Tibial nerve (tissue), 4 donors: Measurements from ENCODE around the gene BCDIN3D. TPM values are rescaled to one million over a fixed set of nuclear protein-coding genes. Genes with fewer than 3 reads are reported as not detected.
"Not testable (repeated sequence)": the region's sequence is repeated elsewhere in the genome, so short reads cannot be mapped to it uniquely, and the experiment has no call there.

ENCODE experiments used
- DNase-seq, 2 donors: peaks; one replicate each; pipeline ENCODE4 v3.0.0-alpha.2; 2019; ENCODE audit warnings: low spot score in 2 of 2
- H3K27ac ChIP-seq, 4 donors: fragments of 200-600 bp; sonication (generic) in 3 of 4; one replicate each; pipeline ENCODE4 v1.5.1; 2017 to 2019; ENCODE audit warnings: mild to moderate bottlenecking in 1 of 4
- H3K27me3 ChIP-seq, 2 donors: fragments of 200-600 bp; sonication (generic) in 1 of 2; one replicate each; pipeline versions ENCODE4 v1.5.1 to v1.6.0; 2017 to 2019
- H3K36me3 ChIP-seq, 3 donors: fragments of 200-600 bp; sonication (generic); one replicate each; pipeline ENCODE4 v1.5.1; 2018 to 2019
- H3K4me1 ChIP-seq, 4 donors: fragments of 200-600 bp; sonication (generic) in 3 of 4; one replicate each; pipeline ENCODE4 v1.5.1; 2017 to 2019
- H3K4me3 ChIP-seq, 4 donors: fragments of 200-600 bp; sonication (generic) in 3 of 4; one replicate each; pipeline ENCODE4 v1.5.1; 2017 to 2019; ENCODE audit warnings: mild to moderate bottlenecking in 1 of 4, moderate library complexity in 1 of 4
- H3K9me3 ChIP-seq, 4 donors: fragments of 200-600 bp; sonication (generic) in 3 of 4; one replicate each; pipeline ENCODE4 v1.5.1; 2017 to 2019
- CTCF ChIP-seq, 5 experiments: fragments of 200-600 bp in 3 of 5; fragments of 450-650 bp in 2 of 5; sonication (generic) in 3 of 5; IDR thresholded peaks; one replicate each; pipeline ENCODE4 v1.5.1; 2016 to 2019; ENCODE audit warnings: antibody characterized with exemption in 5 of 5, mild to moderate bottlenecking in 3 of 5, moderate library complexity in 2 of 5
- EP300 ChIP-seq, 2 donors: sonication (generic); formaldehyde crosslinking; IDR thresholded peaks; one replicate each; pipeline ENCODE4 v1.6.1; 2017; ENCODE audit warnings: antibody characterized with exemption in 2 of 2, mild to moderate bottlenecking in 1 of 2
- POLR2A ChIP-seq, 2 donors: fragments of 450-650 bp; IDR thresholded peaks; one replicate each; pipeline ENCODE4 v1.6.1; 2017; ENCODE audit warnings: antibody characterized with exemption in 2 of 2, mild to moderate bottlenecking in 2 of 2, moderate library complexity in 2 of 2
- WGBS, 2 donors: methylation state at CpG; one replicate each; pipeline ENCODE4 v1.1.5; 2018; 5-methylcytosine and 5-hydroxymethylcytosine counted together
- total RNA-seq, 4 donors: library from RNA; depleted of rRNA; stranded (reverse); fragments of >200 nt; gene quantifications; one replicate each; pipeline ENCODE4 v1.1.0, GENCODE V29; 2016

The BCDIN3D gene
- total RNA-seq, 4 donors from 2014 or later: 1.2 to 4.2 (median 2.5) TPM

GRCh38 chr12:49865109-49865781 is 22.3 kb upstream of the BCDIN3D start:
- Histone ChIP-seq H3K27me3 (no peaks in the 10 kb centered on the region), H3K4me3 (no peak overlapping the region), H3K36me3 (no peaks in the 10 kb centered on the region), H3K4me1 (peaks cover 0 to 31% (median 17%) of the 10 kb centered on the region in 4 donors), H3K9me3 (no peaks in the 10 kb centered on the region), H3K27ac (no peak overlapping the region)
- no peak for TF ChIP-seq CTCF (IDR thresholded peaks at IDR 0.05)
- TF ChIP-seq EP300 (IDR thresholded peaks at IDR 0.05): no peak
- TF ChIP-seq POLR2A (IDR thresholded peaks at IDR 0.05): no peak
- DNase-seq: no peak
- WGBS, 2 donors: 86 to 90% methylated on average over 13 of the region's 13 CpGs

GRCh38 chr12:49864798-49865090 is 21.8 kb upstream of the BCDIN3D start:
- H3K4me3 ChIP-seq: no peak overlapping the region
- H3K9me3 ChIP-seq: no peaks in the 10 kb centered on the region
- TF ChIP-seq CTCF (IDR thresholded peaks at IDR 0.05) (no peak), POLR2A (IDR thresholded peaks at IDR 0.05) (no peak), EP300 (IDR thresholded peaks at IDR 0.05) (no peak)
- no peaks in the 10 kb centered on the region for H3K36me3 ChIP-seq
- no peaks in the 10 kb centered on the region for H3K27me3 ChIP-seq
- WGBS, 2 donors: 57 to 77% methylated on average over 2 of the region's 2 CpGs
- DNase-seq: no peak
- peaks cover 0 to 30% (median 17%) of the 10 kb centered on the region in 4 donors for H3K4me1 ChIP-seq
- no peak overlapping the region for H3K27ac ChIP-seq

GRCh38 chr12:49863946-49864797 is 21.3 kb upstream of the BCDIN3D start:
- 73 to 74% methylated on average over 17 of the region's 17 CpGs for WGBS, 2 donors
- DNase-seq: no peak
- no peak overlapping the region for H3K4me3 ChIP-seq
- H3K36me3 ChIP-seq: no peaks in the 10 kb centered on the region
- no peak overlapping the region for H3K27ac ChIP-seq
- H3K27me3 ChIP-seq: no peaks in the 10 kb centered on the region
- TF ChIP-seq EP300 (IDR thresholded peaks at IDR 0.05) (no peak), POLR2A (IDR thresholded peaks at IDR 0.05) (no peak), CTCF (IDR thresholded peaks at IDR 0.05) (no peak)
- peaks cover 0 to 24% (median 17%) of the 10 kb centered on the region in 4 donors for H3K4me1 ChIP-seq
- no peaks in the 10 kb centered on the region for H3K9me3 ChIP-seq

GRCh38 chr12:49860921-49861320 is 18.0 kb upstream of the BCDIN3D start:
- not testable (repeated sequence) for DNase-seq, H3K4me3 ChIP-seq, H3K27me3 ChIP-seq, H3K27ac ChIP-seq, H3K4me1 ChIP-seq, H3K9me3 ChIP-seq, H3K36me3 ChIP-seq
- 81 to 93% methylated on average over 3 to 4 of the region's 31 CpGs for WGBS, 2 donors

- WGBS, 2 donors: 89 to 90% methylated on average over 4 of the region's 4 CpGs
- not testable (repeated sequence) for H3K36me3 ChIP-seq, DNase-seq, H3K4me1 ChIP-seq, H3K4me3 ChIP-seq, H3K9me3 ChIP-seq, H3K27ac ChIP-seq, H3K27me3 ChIP-seq
Observed at GRCh38 chr12:49855890-49856289, 13.0 kb upstream of the BCDIN3D start.

GRCh38 chr12:49854976-49855375 is 12.1 kb upstream of the BCDIN3D start:
- no peaks in the 10 kb centered on the region for H3K9me3 ChIP-seq
- H3K36me3 ChIP-seq: no peaks in the 10 kb centered on the region
- no peak for TF ChIP-seq POLR2A (IDR thresholded peaks at IDR 0.05)
- no peak for TF ChIP-seq EP300 (IDR thresholded peaks at IDR 0.05)
- no peak for TF ChIP-seq CTCF (IDR thresholded peaks at IDR 0.05)
- no peak overlapping the region for H3K4me3 ChIP-seq
- no peak overlapping the region for H3K27ac ChIP-seq
- DNase-seq: no peak
- H3K4me1 ChIP-seq: no peaks in the 10 kb centered on the region
- WGBS, 2 donors: 76 to 85% methylated on average over 4 of the region's 4 CpGs
- peaks cover 0 to 5% of the 10 kb centered on the region in 2 donors for H3K27me3 ChIP-seq
